Right renal pelvis (tissue), 4 donors: ENCODE results near the gene TMEM236. TPM values are rescaled to one million over a fixed set of nuclear protein-coding genes. Genes with fewer than 3 reads are reported as not detected.

Experiments
- DNase-seq, 4 donors: peaks; one replicate each; pipeline ENCODE4 v3.0.0-alpha.2; 2013; ENCODE audit warnings: low read depth in 4 of 4, low spot score in 3 of 4, missing footprints in 1 of 4
- polyA plus RNA-seq, 4 donors: library from polyadenylated mRNA; unstranded; fragments of 120-200 nt; gene quantifications; one replicate each; pipeline ENCODE4 v1.2.1, GENCODE V29; 2013; ENCODE audit not compliant: insufficient read length in 4 of 4

The TMEM236 gene
- polyA plus RNA-seq, 4 donors = 0.14 to 0.31 (median 0.28) TPM

GRCh38 chr10:17814973-17815372, 63.0 kb downstream of the TMEM236 start:
- DNase-seq = no peak

- DNase-seq = no peak
Observed at GRCh38 chr10:17816199-17816598, 64.2 kb downstream of the TMEM236 start.

GRCh38 chr10:17817316-17817715, 65.3 kb downstream of the TMEM236 start:
- DNase-seq = no peak

- DNase-seq = no peak
Observed at GRCh38 chr10:17817790-17818189, 65.8 kb downstream of the TMEM236 start.

GRCh38 chr10:17819836-17820235, 67.8 kb downstream of the TMEM236 start:
- no peak for DNase-seq

- no peak for DNase-seq
Observed at GRCh38 chr10:17820943-17821342, 68.9 kb downstream of the TMEM236 start.

- DNase-seq = no peak
Observed at GRCh38 chr10:17821893-17822292, 69.9 kb downstream of the TMEM236 start.

- DNase-seq = no peak
Observed at GRCh38 chr10:17831341-17831740, 79.3 kb downstream of the TMEM236 start.

- no peak for DNase-seq
Observed at GRCh38 chr10:17831896-17832295, 79.9 kb downstream of the TMEM236 start.

GRCh38 chr10:17833656-17834055, 81.7 kb downstream of the TMEM236 start:
- no peak for DNase-seq

- no peak for DNase-seq
Observed at GRCh38 chr10:17835688-17836087, 83.7 kb downstream of the TMEM236 start.

- DNase-seq = no peak
Observed at GRCh38 chr10:17836942-17837341, 84.9 kb downstream of the TMEM236 start.

GRCh38 chr10:17838080-17838648, 86.2 kb downstream of the TMEM236 start:
- no peak for DNase-seq

GRCh38 chr10:17841050-17841449, 89.0 kb downstream of the TMEM236 start:
- no peak for DNase-seq

- no peak for DNase-seq
Observed at GRCh38 chr10:17842641-17843040, 90.6 kb downstream of the TMEM236 start.

- no peak for DNase-seq
Observed at GRCh38 chr10:17847585-17848296, 95.7 kb downstream of the TMEM236 start.

- DNase-seq = no peak
Observed at GRCh38 chr10:17848646-17849045, 96.6 kb downstream of the TMEM236 start.

Other genes starting within 250 kb of the TMEM236 start
- 10 to 100 TPM; 13.5 to 16.8 (median 14.7) TPM for gene HACD1, start 134.8 kb upstream of the TMEM236 start, polyA plus RNA-seq
- 10 to 100 TPM; 28.2 to 36.7 (median 34.4) TPM for gene STAM, start 108.0 kb upstream of the TMEM236 start, polyA plus RNA-seq
- gene MRC1, start 57.1 kb downstream of the TMEM236 start, polyA plus RNA-seq = 10 to 100 TPM in 3 of 4 donors, 1 to 10 TPM in 1; 9.2 to 12.4 (median 11.2) TPM
- not detected for gene SLC39A12, start 199.7 kb downstream of the TMEM236 start, polyA plus RNA-seq